Peyer's patch (tissue), 4 donors: ENCODE measurements around the gene NR0B1. TPM values are rescaled to one million over a fixed set of nuclear protein-coding genes. Genes with fewer than 3 reads are reported as not detected.

Experiments used
- DNase-seq, 3 donors: peaks; one replicate each; pipeline ENCODE4 v3.0.0-alpha.2; 2017 to 2019
- H3K27ac ChIP-seq, 4 donors: fragments of 200-600 bp; sonication (generic); one replicate each; pipeline ENCODE4 v1.5.1; 2016 to 2019
- H3K27me3 ChIP-seq, 2 donors: fragments of 200-600 bp; sonication (generic); one replicate each; pipeline ENCODE4 v1.5.1; 2019
- H3K36me3 ChIP-seq, 3 donors: fragments of 200-600 bp; sonication (generic); one replicate each; pipeline ENCODE4 v1.5.1; 2016 to 2019
- H3K4me1 ChIP-seq, 4 donors: fragments of 200-600 bp; sonication (generic); one replicate each; pipeline ENCODE4 v1.5.1; 2016 to 2019
- H3K4me3 ChIP-seq, 4 donors: fragments of 200-600 bp; sonication (generic); 1 replicate in 3 of 4; 2 replicates in 1 of 4; pipeline ENCODE4 v1.5.1; 2016 to 2019; ENCODE audit warnings: mild to moderate bottlenecking in 1 of 4
- H3K9me3 ChIP-seq, 4 donors: fragments of 200-600 bp; sonication (generic); one replicate each; pipeline ENCODE4 v1.5.1; 2016 to 2019; ENCODE audit warnings: mild to moderate bottlenecking in 1 of 4
- POLR2A ChIP-seq, 2 donors: fragments of 450-650 bp; IDR thresholded peaks; one replicate each; pipeline ENCODE4 v1.5.1; 2017; ENCODE audit warnings: antibody characterized with exemption in 2 of 2, mild to moderate bottlenecking in 2 of 2, moderate library complexity in 2 of 2
- total RNA-seq, 4 donors: library from RNA; depleted of rRNA; stranded (reverse); fragments of >200 nt; gene quantifications; one replicate each; pipeline ENCODE4 v1.1.0, GENCODE V29; 2016
- TF ChIP-seq, protein P1 (sequence below), 6 experiments: fragments of 450-650 bp in 4 of 6; fragments of 200-600 bp in 2 of 6; sonication (generic) in 1 of 6; IDR thresholded peaks; one replicate each; pipeline ENCODE4 v1.5.1; 2017 to 2019; ENCODE audit warnings: antibody characterized with exemption in 6 of 6, mild to moderate bottlenecking in 3 of 6, moderate library complexity in 1 of 6

NR0B1 gene, protein sequence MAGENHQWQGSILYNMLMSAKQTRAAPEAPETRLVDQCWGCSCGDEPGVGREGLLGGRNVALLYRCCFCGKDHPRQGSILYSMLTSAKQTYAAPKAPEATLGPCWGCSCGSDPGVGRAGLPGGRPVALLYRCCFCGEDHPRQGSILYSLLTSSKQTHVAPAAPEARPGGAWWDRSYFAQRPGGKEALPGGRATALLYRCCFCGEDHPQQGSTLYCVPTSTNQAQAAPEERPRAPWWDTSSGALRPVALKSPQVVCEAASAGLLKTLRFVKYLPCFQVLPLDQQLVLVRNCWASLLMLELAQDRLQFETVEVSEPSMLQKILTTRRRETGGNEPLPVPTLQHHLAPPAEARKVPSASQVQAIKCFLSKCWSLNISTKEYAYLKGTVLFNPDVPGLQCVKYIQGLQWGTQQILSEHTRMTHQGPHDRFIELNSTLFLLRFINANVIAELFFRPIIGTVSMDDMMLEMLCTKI
- not detected for total RNA-seq

DNA sequence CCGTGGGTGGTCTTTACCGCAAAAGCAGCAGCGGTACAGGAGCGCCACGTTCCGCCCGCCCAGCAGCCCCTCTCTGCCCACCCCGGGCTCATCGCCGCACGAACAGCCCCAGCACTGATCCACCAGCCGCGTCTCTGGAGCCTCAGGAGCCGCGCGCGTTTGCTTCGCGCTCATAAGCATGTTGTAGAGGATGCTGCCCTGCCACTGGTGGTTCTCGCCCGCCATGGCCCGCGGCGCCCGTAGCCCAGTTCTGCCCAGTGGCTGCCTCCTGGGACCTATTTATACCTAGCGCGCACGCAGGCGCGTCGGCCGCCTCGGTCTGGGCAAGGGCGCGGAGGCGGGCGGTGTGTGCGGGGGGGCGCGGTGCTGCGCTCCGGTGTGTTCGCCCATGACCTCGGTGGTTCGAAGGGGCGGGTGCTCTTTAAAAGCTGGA lies at the start of gene NR0B1:
Gene NR0B1 (minus strand): TSS at position 252 of the 433 bp plus-strand sequence. CDS start 27 bp downstream, at position 225.
- DNase-seq: no peak
- H3K27me3 ChIP-seq: no peaks in the 10 kb centered on the region
- H3K27ac ChIP-seq: no peak within 1 kb of the TSS
- H3K9me3 ChIP-seq: no peaks in the 10 kb centered on the region
- no peak for TF ChIP-seq POLR2A (IDR thresholded peaks at IDR 0.05)
- TF ChIP-seq, protein P1, sequence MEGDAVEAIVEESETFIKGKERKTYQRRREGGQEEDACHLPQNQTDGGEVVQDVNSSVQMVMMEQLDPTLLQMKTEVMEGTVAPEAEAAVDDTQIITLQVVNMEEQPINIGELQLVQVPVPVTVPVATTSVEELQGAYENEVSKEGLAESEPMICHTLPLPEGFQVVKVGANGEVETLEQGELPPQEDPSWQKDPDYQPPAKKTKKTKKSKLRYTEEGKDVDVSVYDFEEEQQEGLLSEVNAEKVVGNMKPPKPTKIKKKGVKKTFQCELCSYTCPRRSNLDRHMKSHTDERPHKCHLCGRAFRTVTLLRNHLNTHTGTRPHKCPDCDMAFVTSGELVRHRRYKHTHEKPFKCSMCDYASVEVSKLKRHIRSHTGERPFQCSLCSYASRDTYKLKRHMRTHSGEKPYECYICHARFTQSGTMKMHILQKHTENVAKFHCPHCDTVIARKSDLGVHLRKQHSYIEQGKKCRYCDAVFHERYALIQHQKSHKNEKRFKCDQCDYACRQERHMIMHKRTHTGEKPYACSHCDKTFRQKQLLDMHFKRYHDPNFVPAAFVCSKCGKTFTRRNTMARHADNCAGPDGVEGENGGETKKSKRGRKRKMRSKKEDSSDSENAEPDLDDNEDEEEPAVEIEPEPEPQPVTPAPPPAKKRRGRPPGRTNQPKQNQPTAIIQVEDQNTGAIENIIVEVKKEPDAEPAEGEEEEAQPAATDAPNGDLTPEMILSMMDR (IDR thresholded peaks at IDR 0.05): no peak
- peak within 1 kb of the TSS in 1 of 4 donors; percentile 10 for H3K4me3 ChIP-seq
- H3K36me3 ChIP-seq: no peaks in the 10 kb centered on the region
- H3K4me1 ChIP-seq: no peaks in the 10 kb centered on the region

DNA sequence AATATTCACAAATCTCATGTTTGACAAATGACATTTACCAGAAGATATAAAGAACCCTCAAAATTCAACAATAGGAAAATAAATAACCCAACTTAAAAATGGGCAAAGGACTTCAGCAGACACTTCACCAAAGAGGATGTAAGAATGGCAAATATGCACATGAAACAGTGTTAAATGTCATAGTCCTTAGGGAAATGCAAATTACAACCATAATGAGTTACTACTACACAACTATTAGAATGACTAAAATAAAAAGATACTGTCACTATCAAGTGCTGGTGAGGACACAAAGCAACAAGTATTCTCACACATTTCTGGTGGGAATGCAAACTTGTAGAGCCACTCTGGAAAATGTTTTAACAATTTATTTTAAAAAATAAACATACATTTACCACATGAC lies 40.8 kb upstream of the NR0B1 start:
- no peaks in the 10 kb centered on the region for H3K9me3 ChIP-seq
- H3K4me3 ChIP-seq: no peak overlapping the region
- H3K4me1 ChIP-seq: no peaks in the 10 kb centered on the region
- no peak overlapping the region for H3K27ac ChIP-seq
- no peaks in the 10 kb centered on the region for H3K27me3 ChIP-seq
- no peak for TF ChIP-seq POLR2A (IDR thresholded peaks at IDR 0.05)
- TF ChIP-seq, protein P1 (IDR thresholded peaks at IDR 0.05): no peak
- no peak for DNase-seq
- no peaks in the 10 kb centered on the region for H3K36me3 ChIP-seq

DNA sequence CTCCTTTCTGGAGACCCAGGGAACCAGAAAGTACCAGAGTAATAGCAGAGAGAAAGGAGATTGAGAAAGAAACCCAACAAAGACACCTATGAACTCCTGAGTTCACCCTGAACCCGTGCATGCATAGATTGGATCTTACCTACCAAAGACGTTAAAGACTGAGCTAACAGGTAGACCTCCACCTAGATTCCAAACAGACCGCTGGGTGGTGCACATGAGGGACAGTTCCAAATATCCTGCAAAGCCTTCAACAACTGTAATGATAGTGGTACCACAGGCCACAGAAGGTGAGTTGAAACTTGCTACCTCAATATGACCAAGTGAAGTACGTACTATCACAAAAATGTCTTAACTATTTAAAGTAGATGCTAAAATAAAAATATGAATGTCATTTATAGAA lies 34.0 kb upstream of the NR0B1 start:
- DNase-seq: no peak
- no peaks in the 10 kb centered on the region for H3K9me3 ChIP-seq
- H3K27me3 ChIP-seq: no peaks in the 10 kb centered on the region
- no peak overlapping the region for H3K27ac ChIP-seq
- H3K4me1 ChIP-seq: no peaks in the 10 kb centered on the region
- no peaks in the 10 kb centered on the region for H3K36me3 ChIP-seq
- TF ChIP-seq, protein P1 (IDR thresholded peaks at IDR 0.05): no peak
- H3K4me3 ChIP-seq: no peak overlapping the region

DNA sequence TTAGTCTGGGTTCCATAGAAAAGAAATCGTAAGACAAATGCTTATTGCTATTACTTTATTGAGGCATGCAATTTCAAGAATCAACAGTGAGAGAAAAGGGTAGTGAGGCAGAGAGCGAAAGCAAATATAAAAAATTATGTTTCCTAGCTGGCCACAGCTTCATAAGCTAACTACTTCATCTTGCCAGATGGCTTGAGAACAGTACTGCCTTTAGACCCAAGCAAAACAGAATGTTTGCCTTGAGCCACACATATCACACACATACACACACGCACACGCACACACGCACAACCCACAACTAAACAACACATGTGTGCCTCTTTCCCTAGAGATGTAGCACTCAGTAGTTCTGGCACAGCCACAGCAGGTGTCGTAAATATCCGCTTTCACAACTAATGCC lies 31.6 kb upstream of the NR0B1 start:
- Histone ChIP-seq H3K4me1 (no peaks in the 10 kb centered on the region), H3K4me3 (no peak overlapping the region), H3K9me3 (no peaks in the 10 kb centered on the region), H3K27ac (no peak overlapping the region), H3K36me3 (no peaks in the 10 kb centered on the region), H3K27me3 (no peaks in the 10 kb centered on the region)
- TF ChIP-seq, protein P1 (IDR thresholded peaks at IDR 0.05): no peak
- no peak for TF ChIP-seq POLR2A (IDR thresholded peaks at IDR 0.05)
- no peak for DNase-seq

DNA sequence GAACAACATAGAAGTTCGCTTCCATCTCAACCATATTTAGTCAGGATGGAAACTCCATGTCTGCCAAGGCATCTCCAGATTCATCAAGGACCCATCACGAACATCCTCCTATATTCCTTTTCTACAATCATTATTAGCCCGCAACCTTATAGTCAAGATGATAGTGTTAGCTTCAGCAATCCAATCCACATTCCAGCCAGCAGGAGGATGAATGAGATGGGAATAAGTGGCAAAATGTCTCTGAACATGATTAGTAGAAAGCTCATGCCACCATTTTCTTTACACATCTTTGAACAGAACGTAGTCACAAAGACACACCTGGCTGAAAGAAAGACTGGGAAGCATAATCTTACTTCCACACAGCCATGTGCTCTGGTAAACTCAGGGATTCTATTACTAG lies 18.6 kb upstream of the NR0B1 start:
- H3K4me1 ChIP-seq: no peaks in the 10 kb centered on the region
- H3K9me3 ChIP-seq: no peaks in the 10 kb centered on the region
- no peaks in the 10 kb centered on the region for H3K36me3 ChIP-seq
- DNase-seq: no peak
- no peaks in the 10 kb centered on the region for H3K27me3 ChIP-seq
- no peak overlapping the region for H3K27ac ChIP-seq
- no peak overlapping the region for H3K4me3 ChIP-seq
- TF ChIP-seq, protein P1 (IDR thresholded peaks at IDR 0.05): no peak
- no peak for TF ChIP-seq POLR2A (IDR thresholded peaks at IDR 0.05)
